Measurements from ENCODE around the gene DCHS1.

The DCHS1 gene

GRCh38 chr11:6586434-6587359, 68.9 kb downstream of the DCHS1 start:
- no peak for DNase-seq

DNA sequence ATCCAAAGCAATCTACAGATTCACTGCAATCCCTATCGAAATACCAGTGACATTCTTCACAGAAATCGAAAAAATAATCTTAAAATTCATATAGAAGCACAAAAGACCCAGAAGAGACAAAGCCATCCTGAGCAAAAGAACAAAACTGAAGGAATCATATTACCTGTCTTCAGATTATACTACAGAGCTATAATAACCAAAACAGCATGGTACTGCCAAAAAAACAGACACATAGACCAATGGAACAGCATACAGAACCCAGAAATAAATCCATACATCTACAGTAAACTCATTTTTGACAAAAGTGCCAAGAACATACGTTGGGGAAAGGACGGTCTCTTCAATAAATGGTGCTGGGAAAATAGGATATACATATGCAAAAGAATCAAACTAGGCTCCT, 71.1 kb downstream of the DCHS1 start:
- DNase-seq = no peak

GRCh38 chr11:6583584-6583983, 72.0 kb downstream of the DCHS1 start:
- no peak for DNase-seq

DNA sequence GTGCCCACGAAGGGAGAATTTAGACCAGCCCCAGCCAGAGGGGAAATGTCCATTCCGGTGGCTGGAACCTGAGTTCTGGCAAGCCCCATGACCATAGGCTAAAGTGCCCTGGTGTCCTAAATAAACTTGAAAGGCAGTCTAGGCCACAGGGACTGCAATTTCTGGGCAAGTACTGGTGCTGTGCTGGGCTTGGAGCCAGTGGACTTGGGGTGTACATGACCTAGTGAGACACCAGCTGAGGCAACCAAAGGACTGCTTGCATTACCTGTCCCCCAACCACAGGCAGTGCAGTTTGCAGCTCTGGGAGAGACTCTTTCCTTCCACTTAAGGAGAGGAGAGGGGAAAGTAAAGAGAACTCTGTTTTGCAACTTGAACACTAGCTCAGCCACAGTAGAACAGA, 75.9 kb downstream of the DCHS1 start:
- no peak for DNase-seq

GRCh38 chr11:6578134-6578533, 77.5 kb downstream of the DCHS1 start:
- no peak for DNase-seq

DNA sequence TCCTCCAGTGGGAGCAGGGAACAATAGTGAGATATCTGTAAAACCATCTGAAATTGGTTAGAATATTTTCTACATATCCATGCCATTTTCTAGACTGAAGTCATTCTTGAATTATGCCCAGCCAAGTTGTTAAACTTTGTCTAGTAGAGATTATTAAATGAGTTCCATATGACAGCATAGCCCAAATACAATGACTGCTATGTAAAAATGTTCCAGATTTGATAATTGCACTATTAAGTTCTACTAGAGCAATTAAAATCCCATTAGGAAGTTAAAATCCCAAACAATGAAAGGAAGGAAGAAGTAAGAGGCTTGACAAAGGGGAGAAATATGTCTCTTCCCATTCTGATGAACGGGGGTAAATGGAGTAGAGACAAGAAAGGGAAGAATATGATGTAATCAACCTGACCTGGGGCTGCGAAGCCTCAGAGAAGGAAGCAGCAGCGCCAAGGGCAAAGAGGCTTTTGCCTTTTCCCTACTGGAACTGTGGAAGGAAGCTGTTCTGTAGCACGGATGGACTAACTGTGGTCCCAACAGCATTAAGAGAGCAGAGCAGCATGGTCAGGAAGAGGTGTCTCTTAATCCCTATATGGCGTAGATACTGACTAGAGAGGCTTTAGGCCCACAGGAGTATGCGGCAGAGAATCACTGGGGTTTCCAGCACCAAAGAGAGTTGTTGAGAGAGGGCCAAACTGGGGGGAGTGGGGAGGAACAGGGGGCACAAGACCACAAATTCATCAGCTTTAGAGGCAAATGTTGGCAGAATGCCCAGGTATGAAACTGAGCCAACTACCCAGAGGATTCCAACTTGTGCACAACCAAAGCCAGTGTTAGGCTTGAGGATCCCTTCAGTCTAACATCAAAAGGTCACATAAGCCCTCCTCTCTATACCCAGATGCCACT, 78.9 kb downstream of the DCHS1 start:
- no peak for DNase-seq

GRCh38 chr11:6574816-6575715, 80.5 kb downstream of the DCHS1 start:
- DNase-seq = no peak

- no peak for DNase-seq
Measured at GRCh38 chr11:6572215-6572614, 83.4 kb downstream of the DCHS1 start.

GRCh38 chr11:6571434-6572008, 84.1 kb downstream of the DCHS1 start:
- DNase-seq = no peak

Measured in NCI-H774 (cell line).